GM19328 (cell line): ENCODE measurements around the gene TFAP2A.

Source experiments
- ATAC-seq: cut with Tn5 transposase; IDR thresholded peaks from one replicate; pipeline ENCODE4 v1.9.1; 2021; ENCODE audit warnings: mild to moderate bottlenecking, moderate library complexity; ENCODE audit not compliant: unreplicated experiment

TFAP2A gene

DNA sequence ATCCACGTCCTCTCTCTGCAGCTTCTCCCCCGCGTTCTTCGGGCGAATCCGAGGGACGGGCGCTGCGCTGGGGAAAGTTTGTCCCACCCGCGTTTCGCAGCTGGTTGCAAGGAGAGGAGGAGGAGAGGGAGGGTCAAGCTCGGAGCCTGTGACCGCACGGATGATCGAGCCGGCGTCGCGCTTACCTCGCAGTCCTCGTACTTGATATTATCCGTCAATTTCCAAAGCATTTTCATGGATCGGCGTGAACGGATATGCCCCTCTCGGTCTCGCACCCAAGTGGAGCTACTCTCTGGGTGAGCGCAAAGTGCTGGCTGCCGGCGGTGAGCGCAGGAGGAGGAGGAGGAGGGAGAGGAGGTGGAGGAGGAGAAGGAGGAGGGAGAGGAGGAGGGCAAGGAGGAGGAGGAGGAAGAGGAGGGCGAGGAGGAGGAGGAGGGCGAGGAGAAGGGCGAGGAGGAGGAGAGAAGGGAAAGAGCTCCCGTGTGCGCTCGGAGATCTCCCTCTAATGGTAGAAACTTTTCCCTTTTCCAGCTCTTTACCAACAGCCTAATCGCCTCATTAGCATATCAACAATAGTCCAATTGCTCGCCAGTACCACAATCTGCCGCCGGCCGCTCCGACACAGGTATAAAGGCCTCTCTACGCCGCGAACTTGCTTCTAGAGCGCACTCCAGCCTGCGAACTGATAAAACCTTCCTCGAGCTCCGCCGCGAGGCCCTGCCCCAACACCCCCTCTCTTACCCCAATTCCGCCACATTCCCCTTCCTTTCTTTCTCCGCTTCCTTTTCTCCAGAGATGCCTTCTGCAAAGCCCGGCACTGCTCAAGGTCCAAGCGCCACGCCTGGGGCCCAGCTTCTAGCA lies at the start of gene TFAP2A:
TSS of gene TFAP2A (minus strand) at position 319 of the 861 bp plus-strand sequence. CDS start at position 236, 83 bp downstream.
- no peak for ATAC-seq

DNA sequence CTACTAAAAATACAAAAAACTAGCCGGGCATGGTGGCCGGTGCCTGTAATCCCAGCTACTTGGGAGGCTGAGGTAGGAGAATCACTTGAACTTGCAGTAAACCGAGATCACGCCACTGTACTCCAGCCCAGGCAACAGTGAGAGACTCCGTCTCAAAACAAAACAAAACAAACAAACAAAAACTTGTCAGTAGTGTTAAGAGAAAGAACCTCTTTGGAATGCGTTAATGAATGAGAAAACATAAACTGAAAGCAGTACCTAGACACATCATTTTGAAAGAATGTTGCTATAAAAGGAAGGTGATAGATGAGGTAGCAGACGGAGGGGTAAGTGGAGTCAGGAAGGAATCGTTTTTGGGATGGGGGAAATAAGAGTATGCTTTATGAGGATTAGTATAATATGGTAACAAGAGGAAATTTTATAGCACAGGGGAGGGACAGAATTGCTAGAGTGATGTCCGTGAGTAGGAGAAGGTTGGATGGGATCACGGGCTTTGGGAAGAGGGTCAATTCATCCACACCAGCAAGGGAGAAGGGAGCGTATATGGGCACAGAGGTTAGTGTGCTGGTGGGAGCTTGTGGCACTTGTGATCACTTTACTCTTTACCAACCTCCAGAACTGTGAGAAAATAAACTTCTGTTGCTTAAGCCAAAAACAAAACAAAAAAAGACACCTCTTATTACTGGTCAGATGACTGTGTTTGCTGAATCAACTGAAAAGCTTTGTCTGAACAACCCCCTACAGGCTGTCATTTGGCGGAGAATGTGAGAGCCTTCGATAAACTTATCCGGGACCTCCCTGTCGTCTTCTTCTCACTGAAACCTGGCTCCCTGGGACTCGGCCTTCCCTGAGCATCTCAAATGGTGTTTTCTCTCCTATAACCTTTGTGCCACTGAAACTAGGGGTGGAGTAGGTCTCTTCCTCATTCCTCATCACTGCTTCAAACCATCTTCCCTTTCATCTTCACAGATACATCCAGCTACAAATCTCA lies 48.9 kb upstream of the TFAP2A start:
- no peak for ATAC-seq

- no peak for ATAC-seq
Observed at GRCh38 chr6:10463040-10463439, 48.2 kb upstream of the TFAP2A start.

GRCh38 chr6:10461850-10462249 lies 47.0 kb upstream of the TFAP2A start:
- no peak for ATAC-seq

- peak; percentile 91 for ATAC-seq
Observed at GRCh38 chr6:10460096-10460495, 45.2 kb upstream of the TFAP2A start.

DNA sequence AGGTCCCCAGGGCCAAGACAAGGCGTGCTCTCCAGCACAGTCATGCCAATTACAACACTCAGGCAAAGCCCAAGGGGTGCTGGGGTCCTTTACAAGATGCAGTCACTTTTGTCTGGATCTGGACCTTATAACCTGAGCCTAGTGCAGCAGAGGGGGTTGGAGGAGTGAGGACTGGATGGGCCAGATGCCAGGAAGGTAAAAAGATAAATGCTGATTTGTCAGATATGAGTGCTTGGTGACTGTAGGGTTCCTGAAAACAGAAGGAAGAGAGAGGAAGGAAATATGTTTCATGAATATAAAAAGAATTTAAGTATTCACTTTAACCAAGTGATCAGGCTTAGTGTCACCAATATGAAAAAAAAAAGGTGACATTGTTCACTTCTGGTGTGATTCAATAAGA lies 43.4 kb upstream of the TFAP2A start:
- ATAC-seq = no peak

- no peak for ATAC-seq
Observed at GRCh38 chr6:10453596-10453995, 38.7 kb upstream of the TFAP2A start.

DNA sequence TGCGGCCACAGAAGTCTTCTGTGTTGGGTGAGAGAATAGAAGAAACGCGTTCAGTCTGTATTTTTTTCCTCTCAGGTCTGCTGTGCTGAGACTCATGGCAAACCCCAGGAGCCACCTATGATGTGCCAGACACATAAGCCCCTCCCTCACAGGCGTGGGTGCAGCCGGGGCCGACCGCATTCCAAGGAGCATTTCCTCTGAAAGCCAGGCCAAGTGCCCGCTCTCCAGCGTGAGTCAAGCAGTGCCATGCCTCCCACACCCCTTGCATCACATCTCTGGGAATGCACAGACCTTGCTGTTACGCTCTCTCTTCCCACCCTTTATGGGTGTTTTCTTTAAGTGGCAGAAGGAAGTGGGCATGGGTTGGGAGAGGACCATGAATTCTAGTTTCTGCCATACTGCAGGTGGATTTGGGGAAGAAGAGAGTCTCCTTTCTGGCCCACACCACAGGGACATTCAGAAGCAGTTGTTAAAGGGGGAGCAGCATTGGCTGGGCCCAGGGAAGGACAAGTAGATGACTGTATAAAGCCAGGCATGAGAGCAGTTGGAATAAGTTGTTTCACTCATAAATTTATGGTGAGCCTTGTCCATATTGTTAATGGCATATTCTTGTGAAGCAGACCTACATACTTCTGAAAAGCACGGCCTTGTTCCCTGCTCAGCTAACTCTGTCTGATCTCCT lies 37.1 kb upstream of the TFAP2A start:
- no peak for ATAC-seq

- no peak for ATAC-seq
Observed at GRCh38 chr6:10451394-10451793, 36.5 kb upstream of the TFAP2A start.

DNA sequence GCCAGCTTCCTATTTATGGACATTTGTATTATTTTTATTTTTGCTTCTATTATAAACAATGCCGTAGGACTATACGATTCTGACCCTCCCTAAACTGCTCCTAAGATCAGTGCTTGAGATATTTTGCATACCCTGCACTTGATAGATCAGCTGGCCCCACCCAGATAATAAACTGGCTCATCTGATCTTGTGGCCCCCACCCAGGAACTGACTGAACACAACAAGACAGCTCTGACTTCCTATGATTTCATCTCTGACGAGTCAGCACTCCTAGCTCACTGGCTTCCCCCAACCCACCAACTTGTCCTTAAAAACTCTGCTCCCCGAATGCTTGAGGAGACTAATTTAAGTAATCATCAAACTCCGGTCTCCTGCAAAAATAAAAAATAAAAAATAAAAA lies 34.9 kb upstream of the TFAP2A start:
- ATAC-seq = no peak

DNA sequence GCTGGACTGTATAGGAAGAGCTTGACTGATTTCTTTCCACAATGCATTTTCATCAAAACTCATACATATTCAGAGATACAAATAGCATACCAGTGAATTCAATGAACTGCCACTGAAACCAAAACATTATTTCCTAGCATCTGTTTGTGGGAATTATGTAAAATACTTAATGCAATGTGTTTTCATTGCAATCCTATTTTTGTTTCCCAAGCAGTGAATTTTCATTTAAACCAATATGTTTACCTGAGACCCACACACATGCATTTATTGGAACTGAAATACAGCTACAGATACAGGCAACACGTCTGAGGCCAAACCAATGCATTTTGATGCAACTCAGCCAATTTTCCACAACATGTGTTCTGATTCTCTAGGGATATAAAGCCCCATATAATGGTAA lies 33.2 kb upstream of the TFAP2A start:
- ATAC-seq = no peak

GRCh38 chr6:10446548-10446947 lies 31.7 kb upstream of the TFAP2A start:
- no peak for ATAC-seq

GRCh38 chr6:10441655-10442009 lies 26.8 kb upstream of the TFAP2A start:
- no peak for ATAC-seq

DNA sequence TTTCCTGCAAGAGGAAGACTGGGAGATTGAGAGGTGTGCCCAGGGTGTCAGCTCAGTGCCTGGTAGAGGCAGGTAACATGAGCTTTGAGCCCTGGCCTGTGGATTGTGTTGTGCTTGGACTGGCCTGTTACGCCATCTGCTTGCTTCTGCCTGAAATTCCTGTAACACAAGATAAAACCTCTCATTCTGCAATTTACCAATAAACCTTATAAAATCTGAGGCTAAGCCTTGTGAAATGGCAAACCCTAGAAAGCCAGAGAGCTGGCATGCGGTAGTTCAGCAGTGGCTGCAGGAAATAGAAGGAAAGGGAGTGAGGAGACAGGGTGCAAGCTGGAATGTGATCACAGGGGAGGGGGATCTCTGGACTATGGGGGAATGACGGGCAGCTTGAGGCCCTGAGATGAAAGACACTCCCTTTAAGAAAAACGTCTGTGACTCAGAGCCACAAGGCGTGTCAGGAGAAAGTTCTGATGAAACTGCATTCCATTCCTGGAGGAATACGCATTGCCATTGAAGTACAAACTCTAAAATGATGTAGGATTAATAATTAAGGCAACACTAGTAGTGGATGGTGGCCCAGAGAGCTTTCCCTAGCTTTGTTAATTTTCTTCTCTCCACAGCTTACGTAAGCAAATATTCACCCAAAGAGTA lies 26.3 kb upstream of the TFAP2A start:
- ATAC-seq = no peak

DNA sequence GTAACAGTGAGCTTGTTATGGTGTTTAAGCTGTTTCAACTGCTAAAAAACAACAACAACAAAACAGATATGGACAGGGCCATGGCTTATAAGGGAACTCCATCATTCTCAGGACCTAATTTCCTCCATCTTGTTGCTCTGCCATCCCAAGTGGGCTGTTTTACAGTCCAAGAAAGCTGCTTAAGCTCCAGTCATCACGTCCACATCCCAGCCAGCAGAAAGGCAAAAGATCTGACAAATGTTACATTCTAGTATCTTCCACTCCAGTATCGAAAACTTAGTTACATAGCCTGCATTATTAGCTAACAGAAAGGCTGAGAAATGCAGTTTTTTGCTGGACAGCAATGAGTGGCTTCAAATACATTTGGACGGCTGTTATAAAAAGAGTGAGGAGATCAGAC lies 23.0 kb upstream of the TFAP2A start:
- no peak for ATAC-seq

DNA sequence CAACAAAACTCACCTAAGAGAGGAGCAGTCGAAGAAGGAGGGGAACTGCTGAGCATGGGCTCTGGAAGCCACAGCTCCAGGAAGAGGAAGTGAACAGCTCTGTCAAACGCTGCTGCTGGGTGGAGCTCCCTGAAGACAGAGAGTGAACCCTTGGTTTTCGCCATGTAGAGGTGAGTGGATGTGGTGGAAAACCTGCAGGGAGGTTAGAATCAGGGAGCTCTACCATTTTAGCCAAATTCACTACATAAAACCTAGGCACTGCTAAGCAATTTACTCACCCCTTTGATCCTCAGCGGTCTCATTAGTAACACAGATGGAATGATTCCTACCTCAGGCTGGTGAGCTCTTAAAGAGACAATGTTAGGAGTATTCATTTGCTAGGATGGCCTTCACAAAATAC lies 19.4 kb upstream of the TFAP2A start:
- ATAC-seq = no peak

DNA sequence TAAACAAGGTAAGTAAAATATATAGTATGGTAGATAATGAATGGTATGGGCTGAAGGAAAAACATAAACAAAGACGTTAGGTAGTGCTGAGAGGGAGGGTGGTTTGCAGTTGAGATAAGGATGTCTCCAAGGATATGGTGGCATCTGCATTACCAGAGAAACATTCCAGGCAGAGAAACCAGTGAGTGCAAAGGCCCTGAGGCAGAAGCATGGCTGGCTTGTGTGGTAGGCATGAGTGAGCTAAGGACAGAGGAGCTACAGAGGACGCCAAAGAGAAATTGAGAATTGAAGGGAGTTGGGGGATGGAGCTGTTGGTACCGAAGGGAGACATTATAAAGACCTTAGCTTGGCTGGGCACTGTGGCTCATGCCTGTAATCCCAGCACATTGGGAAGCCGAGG lies 18.4 kb upstream of the TFAP2A start:
- no peak for ATAC-seq

DNA sequence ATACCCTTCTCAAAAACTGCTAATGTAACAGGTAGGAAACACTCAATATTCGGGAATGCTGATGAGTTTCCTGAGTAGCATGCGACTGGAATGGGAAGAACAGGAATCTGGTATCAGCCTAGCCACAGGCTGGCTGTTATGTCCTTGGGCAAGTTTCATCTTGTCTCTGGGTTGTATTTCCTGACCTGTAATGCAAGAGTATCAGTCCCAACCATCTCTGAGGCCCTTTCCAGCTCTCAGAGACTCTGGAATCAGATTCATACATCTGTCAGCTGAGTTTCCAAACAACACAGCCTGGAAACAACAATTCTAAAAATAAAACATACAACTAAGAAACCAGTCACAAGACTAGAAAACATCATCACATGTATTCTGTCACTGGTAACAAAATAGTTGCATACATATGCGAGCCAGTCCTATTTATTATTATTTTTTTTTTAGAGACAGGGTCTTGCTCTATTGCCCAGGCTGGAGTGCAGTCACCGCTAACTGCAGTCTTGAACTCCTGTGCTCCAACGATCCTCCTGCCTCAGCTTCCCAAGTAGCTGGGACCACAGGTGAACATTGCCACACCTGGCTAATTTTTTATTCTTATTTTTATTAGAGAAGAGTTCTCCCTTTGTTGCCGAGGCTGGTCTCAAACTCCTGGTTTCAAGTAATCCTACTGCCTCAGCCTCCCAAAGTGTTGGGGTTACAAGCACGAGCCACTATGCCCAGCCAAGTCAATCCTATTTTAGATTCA lies 16.7 kb upstream of the TFAP2A start:
- no peak for ATAC-seq

GRCh38 chr6:10429638-10430427 lies 15.0 kb upstream of the TFAP2A start:
- ATAC-seq = peak; percentile 65
